MM.1S (cell line): ENCODE data around the gene CNIH3.

ENCODE experiments used
- CTCF ChIP-seq: fragments of 300-600 bp; sonication (generic); IDR thresholded peaks from 2 replicates; pipeline ENCODE4 v1.5.1; 2016; ENCODE audit warnings: antibody characterized with exemption, low read length, mixed read lengths
- EZH2 ChIP-seq: fragments of 300-600 bp; sonication (generic); optimal IDR thresholded peaks from 2 replicates; pipeline ENCODE3; 2017; ENCODE audit warnings: low read depth, mild to moderate bottlenecking, antibody characterized with exemption, low read length, mixed read lengths
- EZH2phosphoT487 ChIP-seq: fragments of 300-600 bp; sonication (generic); IDR thresholded peaks from 2 replicates; pipeline ENCODE4 v1.6.1; 2018; ENCODE audit warnings: antibody characterized with exemption, low read length

GRCh38 chr1:224579526-224579925 lies 36.6 kb upstream of the CNIH3 start:
- no peak for TF ChIP-seq CTCF
- TF ChIP-seq EZH2phosphoT487 = no peak
- TF ChIP-seq EZH2 = no peak
